Activated naive CD4-positive, alpha-beta T cell treated with Interleukin-2 at 50 U/mL for 16 hours (primary cell): ENCODE data around the gene LRFN2.

Source experiments
- DNase-seq: peaks from one replicate; pipeline ENCODE4 v3.0.0-alpha.2; 2020

Gene LRFN2

GRCh38 chr6:40395066-40395697 lies 192.0 kb downstream of the LRFN2 start:
- DNase-seq: no peak

GRCh38 chr6:40394381-40394780 lies 192.8 kb downstream of the LRFN2 start:
- no peak for DNase-seq

GRCh38 chr6:40393641-40394040 lies 193.5 kb downstream of the LRFN2 start:
- no peak for DNase-seq

GRCh38 chr6:40392589-40392988 lies 194.6 kb downstream of the LRFN2 start:
- DNase-seq: no peak

GRCh38 chr6:40391851-40392517 lies 195.2 kb downstream of the LRFN2 start:
- no peak for DNase-seq

GRCh38 chr6:40391086-40391485 lies 196.1 kb downstream of the LRFN2 start:
- no peak for DNase-seq

- DNase-seq: no peak
Measured at GRCh38 chr6:40390144-40390800, 196.9 kb downstream of the LRFN2 start.

- no peak for DNase-seq
Measured at GRCh38 chr6:40389254-40389653, 197.9 kb downstream of the LRFN2 start.

GRCh38 chr6:40387871-40388264 lies 199.3 kb downstream of the LRFN2 start:
- DNase-seq: no peak

- no peak for DNase-seq
Measured at GRCh38 chr6:40387127-40387870, 199.9 kb downstream of the LRFN2 start.

GRCh38 chr6:40386200-40386599 lies 201.0 kb downstream of the LRFN2 start:
- DNase-seq: no peak

- DNase-seq: no peak
Measured at GRCh38 chr6:40383348-40384115, 203.6 kb downstream of the LRFN2 start.

GRCh38 chr6:40380271-40380670 lies 206.9 kb downstream of the LRFN2 start:
- DNase-seq: no peak

GRCh38 chr6:40379811-40380210 lies 207.4 kb downstream of the LRFN2 start:
- DNase-seq: no peak

- no peak for DNase-seq
Measured at GRCh38 chr6:40378725-40379074, 208.5 kb downstream of the LRFN2 start.

GRCh38 chr6:40378071-40378724 lies 209.0 kb downstream of the LRFN2 start:
- no peak for DNase-seq

GRCh38 chr6:40377173-40377806 lies 209.9 kb downstream of the LRFN2 start:
- no peak for DNase-seq

- DNase-seq: no peak
Measured at GRCh38 chr6:40376113-40376650, 211.0 kb downstream of the LRFN2 start.

GRCh38 chr6:40373267-40373666 lies 213.9 kb downstream of the LRFN2 start:
- DNase-seq: no peak

- DNase-seq: no peak
Measured at GRCh38 chr6:40371621-40372020, 215.5 kb downstream of the LRFN2 start.

- no peak for DNase-seq
Measured at GRCh38 chr6:40371095-40371494, 216.1 kb downstream of the LRFN2 start.

GRCh38 chr6:40369891-40370290 lies 217.3 kb downstream of the LRFN2 start:
- DNase-seq: no peak
